Fibroblast of skin of right biceps (primary cell): ENCODE data around the gene MMP17.
"Not testable (repeated sequence)": the region's sequence is repeated elsewhere in the genome, so short reads cannot be mapped to it uniquely, and the experiment has no call there.

Source experiments
- DNase-seq: peaks from one replicate; pipeline ENCODE4 v3.0.0-alpha.2; 2013

The MMP17 gene

DNA sequence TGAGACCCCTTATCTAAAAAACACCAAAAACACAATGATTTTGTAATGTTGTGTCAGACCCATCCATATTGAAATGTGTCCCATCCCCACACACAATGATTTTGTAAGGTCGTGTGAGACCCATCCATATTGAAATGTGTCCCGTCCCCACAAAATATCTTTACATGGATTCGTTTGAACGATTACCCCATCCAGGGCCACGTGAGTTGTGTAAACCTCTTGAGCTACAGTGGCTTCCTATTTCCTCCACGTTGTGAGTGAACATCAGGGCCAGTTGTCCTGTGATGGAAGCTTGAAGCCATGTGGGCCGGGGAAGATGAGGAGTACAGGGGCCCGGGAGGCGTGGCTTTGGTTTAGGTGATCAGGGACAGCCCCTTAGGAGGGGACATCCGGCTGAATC is 39.3 kb downstream of the MMP17 start:
- no peak for DNase-seq

DNA sequence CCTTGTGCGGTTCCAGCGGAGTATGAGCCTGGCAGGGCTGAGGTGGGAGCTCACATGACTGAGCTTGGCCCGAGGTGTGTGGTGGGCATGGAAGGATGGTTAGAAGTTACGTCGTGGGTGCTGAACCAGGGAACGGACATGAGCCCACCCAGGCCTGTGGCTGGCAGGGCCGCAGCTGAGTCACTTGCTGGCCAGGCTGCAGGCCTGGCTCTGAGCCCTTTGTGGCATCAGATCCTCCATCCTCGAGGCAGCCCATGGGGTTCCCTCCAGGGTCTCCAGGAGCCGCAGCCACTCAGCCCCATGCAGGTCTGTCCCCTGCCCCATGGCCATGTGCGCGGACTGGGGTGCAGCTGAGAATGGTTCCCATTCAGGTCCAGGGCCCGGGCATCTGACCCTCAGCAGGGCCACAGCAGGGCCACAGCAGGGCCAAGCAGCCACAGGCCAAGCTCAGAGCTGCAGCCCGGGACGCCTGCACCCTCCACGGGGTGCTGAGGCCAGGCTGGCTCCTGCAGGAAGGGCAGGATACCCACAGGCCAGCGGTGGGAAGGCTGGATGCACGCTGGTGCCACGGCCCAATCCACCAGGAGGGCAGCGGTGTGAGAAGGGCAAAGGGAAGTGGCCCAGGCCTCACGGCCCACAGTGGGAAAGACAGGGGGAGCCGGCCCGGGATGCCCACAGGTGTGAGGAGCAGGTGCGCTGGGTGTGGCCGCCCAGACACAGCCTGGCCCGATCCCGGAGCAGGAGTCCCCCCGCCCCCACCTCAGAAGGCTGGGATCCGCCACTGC is 39.9 kb downstream of the MMP17 start:
- no peak for DNase-seq

GRCh38 chr12:131869871-131870418 is 41.8 kb downstream of the MMP17 start:
- DNase-seq: peak; percentile 77

- DNase-seq: no peak
Observed at GRCh38 chr12:131871677-131872076, 43.5 kb downstream of the MMP17 start.

GRCh38 chr12:131872154-131873051 is 44.2 kb downstream of the MMP17 start:
- DNase-seq: peak; percentile 82

DNA sequence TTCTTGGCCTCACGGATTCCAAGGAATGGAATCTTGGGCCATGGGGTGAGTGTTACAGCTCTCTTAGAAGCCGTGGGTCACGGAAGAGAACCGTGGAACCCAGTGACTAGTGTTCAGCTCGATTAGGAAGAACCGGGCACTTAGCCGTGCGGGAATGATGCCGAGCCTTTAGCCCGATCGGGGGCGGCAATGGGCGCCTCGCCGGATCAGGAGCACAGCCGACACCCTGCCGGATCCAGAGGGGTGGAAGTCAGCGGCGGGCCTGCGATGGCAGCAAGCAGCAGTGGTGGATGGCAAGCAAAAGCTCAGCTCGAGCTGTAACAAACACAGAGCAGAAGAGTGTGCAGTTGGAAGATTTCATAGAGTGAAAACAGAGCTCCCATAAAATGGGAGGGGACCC is 45.1 kb downstream of the MMP17 start:
- no peak for DNase-seq

DNA sequence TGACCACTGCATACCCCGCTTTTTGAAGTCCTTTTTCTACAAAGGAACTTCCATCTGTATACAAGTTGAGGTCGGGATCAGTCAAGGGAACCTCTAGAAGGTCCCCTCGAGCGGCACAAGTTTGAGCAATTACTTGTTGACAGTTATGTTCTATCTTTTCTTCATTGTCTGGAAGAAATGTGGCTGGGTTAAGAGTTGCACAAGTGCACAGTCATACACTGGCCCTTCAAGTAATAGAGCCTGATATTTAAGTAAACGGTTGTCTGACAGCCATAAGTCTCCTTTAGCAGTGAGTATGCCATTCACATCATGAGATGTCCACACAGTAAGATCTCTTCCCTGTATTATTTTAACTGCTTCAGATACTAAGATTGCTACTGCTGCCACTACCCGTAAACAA is 46.8 kb downstream of the MMP17 start:
- not testable (repeated sequence) for DNase-seq

GRCh38 chr12:131877216-131877615 is 49.0 kb downstream of the MMP17 start:
- DNase-seq: not testable (repeated sequence)

- not testable (repeated sequence) for DNase-seq
Observed at GRCh38 chr12:131878436-131878835, 50.2 kb downstream of the MMP17 start.

DNA sequence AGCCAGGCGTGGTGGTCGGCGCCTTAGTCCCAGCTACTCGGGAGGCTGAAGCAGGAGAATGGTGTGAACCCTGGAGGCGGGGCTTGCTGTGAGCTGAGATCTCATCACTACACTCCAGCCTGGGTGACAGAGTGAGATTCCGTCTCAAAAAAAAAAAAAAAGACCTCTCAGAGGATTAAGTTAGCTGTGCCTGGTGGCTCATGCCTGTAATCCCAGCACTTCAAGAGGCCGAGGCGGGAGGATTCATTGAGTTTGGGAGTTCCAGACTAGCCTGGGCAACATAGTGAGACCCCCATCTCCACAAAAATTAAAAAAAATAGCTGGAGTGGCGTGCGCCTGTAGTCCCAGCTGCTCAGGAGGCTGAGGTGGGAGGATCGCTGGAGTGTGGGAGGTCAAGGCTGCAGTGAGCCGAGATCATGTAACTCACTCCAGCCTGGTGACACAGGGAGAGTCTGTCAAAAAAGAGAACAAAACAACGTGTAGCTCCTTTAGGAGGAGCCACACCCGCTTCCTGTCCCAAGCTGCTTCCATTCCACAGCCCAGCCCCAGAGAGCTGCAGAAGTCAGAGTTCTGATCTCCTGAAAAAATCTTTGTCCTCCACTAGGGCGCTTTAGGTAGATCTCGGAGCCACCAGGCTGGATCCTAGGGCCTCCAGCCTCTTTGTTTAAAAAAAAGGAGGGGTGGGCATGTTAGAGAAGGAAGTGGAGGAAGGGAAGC is 54.8 kb downstream of the MMP17 start:
- DNase-seq: no peak

DNA sequence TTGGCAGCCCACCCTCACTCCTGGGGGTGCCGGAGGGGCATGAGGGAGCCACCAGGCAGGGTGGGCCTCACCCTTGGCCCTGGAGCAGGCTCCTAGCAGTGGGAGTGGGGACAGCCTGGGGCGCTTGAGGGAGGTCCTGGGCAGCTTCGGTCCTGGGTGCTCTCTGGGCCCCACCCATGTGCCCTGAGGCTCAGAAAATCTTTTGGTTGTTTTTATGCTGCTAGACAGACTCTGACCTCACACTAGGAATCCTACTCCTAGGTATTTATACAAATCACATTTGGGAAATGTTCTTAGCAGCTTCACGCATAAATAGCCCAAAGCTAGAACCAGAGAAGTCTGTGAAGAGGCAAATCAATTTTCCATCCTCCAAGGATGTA is 55.3 kb downstream of the MMP17 start:
- no peak for DNase-seq

DNA sequence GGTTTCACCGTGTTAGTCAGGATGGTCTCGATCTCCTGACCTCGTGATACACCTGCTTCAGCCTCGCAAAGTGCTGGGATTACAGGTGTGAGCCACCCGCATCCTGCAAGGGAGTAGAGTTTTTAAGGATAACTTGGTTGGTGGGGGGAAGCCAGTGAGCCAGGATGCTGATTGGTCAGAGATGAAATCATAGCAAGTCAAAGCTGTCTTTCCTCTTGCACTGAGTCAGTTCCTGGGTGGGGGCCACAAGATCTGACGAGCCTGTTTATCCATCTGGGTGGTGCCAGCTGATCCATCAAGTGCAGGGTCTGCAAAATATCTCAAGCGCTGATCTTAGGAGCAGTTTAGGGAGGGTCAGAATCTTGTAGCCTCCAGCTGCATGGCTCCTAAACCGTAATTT is 56.9 kb downstream of the MMP17 start:
- not testable (repeated sequence) for DNase-seq

- DNase-seq: no peak
Observed at GRCh38 chr12:131885543-131886057, 57.4 kb downstream of the MMP17 start.

GRCh38 chr12:131891722-131892121 is 63.5 kb downstream of the MMP17 start:
- not testable (repeated sequence) for DNase-seq

GRCh38 chr12:131892711-131893604 is 64.8 kb downstream of the MMP17 start:
- no peak for DNase-seq

DNA sequence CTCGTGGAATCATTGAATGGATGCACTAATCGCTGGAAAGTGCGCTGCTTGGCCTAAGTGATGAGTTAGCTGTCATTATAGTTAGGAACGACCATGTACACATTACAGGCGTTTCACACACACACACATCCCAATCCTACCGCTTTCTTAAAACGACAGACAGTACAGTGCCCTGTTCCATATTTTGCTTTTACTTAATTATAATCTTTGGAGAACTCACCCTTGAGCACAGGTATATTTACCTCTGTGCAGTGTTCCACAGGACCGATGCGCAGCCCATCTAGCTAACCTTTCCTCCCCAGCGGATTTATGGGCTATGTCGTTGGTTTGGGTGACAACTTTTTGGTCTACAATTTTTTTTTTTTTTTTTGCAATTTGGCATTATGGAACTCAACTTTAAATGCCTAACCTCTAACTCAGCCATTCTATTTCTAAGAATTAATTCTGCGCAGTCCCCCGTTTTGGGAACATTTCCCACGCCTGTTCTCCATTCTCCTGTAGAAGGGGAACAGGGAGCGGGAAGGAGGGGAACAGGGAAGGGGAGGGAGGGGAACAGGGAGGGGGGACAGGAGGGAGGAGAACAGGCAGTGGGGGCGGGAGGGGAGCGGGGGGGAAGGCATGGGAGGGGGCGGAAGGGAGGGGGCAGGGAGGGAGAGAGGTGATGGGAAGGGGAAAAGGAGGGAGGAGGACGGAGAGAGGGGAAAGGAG is 65.6 kb downstream of the MMP17 start:
- no peak for DNase-seq

DNA sequence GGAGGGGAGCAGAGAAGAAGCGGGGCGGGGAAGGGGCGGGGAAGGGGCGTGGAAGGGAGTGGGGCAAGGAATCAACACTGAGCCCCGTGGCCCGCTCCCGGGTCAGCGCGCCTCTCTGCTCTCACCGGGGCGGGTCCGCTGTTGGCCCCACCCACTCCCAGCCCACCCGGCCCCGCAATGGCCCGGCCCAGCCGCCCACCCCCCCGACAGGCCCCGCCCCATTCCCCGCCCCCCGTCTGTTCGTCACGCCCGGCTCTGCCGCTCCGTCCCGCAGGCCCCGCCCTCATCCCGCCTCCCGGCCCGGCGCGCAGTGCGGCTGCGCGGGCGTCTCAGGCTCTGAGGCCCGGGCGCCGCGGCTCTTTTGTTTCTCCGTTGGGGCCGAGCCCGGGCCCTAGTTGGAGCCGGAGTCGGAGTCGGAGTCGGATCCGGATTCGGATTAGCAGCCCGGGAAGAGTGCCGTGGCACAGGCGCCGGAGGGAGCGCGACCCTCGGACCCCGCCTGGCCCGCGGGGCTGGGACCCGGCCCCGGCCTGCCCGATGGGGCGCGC is 66.2 kb downstream of the MMP17 start, which contains the start of gene ULK1:
ULK1 (plus strand) TSS at position 310 of the 548 bp plus-strand sequence. CDS start 380 bp downstream, outside the sequence.
- DNase-seq: peak; percentile 86

DNA sequence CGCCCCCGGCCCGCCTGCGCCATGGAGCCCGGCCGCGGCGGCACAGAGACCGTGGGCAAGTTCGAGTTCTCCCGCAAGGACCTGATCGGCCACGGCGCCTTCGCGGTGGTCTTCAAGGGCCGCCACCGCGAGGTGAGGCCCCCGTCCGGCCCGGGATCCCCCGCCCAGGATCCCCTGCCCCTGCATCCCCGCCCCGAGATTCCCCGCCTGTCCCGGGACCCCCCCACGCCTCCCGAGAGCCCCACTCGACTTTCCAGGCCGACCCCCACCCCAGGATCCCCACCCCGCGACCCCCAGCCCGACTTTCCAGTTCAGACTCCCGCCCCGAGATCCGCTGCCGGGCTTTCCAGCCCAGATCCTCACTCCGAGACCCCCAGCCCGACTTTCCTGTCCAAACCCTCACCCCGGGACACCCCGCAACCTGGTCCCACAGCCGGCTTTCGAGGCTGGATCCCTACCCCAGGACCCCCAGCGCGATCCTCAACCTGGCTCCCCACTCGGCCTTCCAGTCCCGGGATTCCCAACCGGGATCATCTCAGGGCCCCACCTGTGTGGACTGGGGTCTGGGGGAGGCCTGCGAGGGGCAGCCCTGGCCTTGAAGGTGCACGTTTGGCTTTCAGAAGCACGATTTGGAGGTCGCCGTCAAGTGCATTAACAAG is 66.9 kb downstream of the MMP17 start:
- no peak for DNase-seq

DNA sequence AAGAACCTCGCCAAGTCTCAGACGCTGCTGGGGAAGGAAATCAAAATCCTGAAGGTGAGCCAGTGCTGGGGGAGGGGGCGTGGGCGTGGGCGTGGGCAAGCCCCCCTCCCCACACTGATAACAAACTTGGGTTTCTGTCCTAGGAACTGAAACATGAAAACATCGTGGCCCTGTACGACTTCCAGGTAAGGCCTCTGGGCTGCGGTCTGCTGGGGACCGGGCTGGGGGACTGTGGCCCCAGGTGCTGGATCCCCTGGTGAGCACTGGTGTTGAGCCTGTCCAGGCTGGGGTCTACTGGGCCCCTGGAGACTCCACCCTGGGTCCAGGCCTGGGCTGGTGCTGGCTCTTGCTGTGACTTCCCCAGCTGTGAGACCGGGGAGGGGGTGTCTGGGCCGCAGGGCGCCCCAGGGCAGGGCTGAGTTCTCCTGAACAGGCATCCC is 67.5 kb downstream of the MMP17 start:
- DNase-seq: no peak
